Fibroblast of lung (primary cell): ENCODE measurements around the gene PCBP4. TPM values are rescaled to one million over a fixed set of nuclear protein-coding genes. Genes with fewer than 3 reads are reported as not detected.

ENCODE experiments used
- DNase-seq, 2 donors: peaks; one replicate each; pipeline versions ENCODE4 v3.0.0 to v3.0.0-alpha.2; 2010; ENCODE audit warnings: low read depth in 2 of 2
- H2AFZ ChIP-seq: 2 replicates; pipeline ENCODE4 v1.5.1; 2012; ENCODE audit warnings: low read length, control low read depth, inconsistent platforms
- H3K27ac ChIP-seq: 2 replicates; pipeline ENCODE4 v1.5.1; 2011; ENCODE audit warnings: low read length, control low read depth; ENCODE audit not compliant: insufficient read depth
- H3K27me3 ChIP-seq: 2 replicates; pipeline ENCODE4 v1.5.1; 2011; ENCODE audit warnings: mild to moderate bottlenecking, low read length; ENCODE audit not compliant: control insufficient read depth, insufficient read depth
- H3K36me3 ChIP-seq: 2 replicates; pipeline ENCODE4 v1.5.1; 2011; ENCODE audit warnings: low read length; ENCODE audit not compliant: control insufficient read depth, insufficient read depth
- H3K4me1 ChIP-seq: 2 replicates; pipeline ENCODE4 v1.5.1; 2011; ENCODE audit warnings: low read length; ENCODE audit not compliant: control insufficient read depth, insufficient read depth; ENCODE audit errors: extremely low read depth
- H3K4me2 ChIP-seq: 2 replicates; pipeline ENCODE4 v1.5.1; 2011; ENCODE audit warnings: low read length, control low read depth; ENCODE audit not compliant: insufficient read depth; ENCODE audit errors: extremely low read depth
- H3K4me3 ChIP-seq, 4 experiments: fragments of 200-600 bp in 1 of 4; sonication (generic) in 1 of 4; replicated peaks in 1 of 4; 2 replicates each; pipeline ENCODE4 v1.5.1; 2011 to 2016; ENCODE audit warnings: low read length in 4 of 4, low read depth in 3 of 4, mild to moderate bottlenecking in 3 of 4, control low read depth in 2 of 4, inconsistent platforms in 1 of 4, mixed read lengths in 1 of 4; ENCODE audit not compliant: insufficient read depth in 1 of 4; ENCODE audit errors: control extremely low read depth in 1 of 4
- H3K79me2 ChIP-seq: 2 replicates; pipeline ENCODE4 v1.5.1; 2012; ENCODE audit warnings: mild to moderate bottlenecking, low read length, inconsistent platforms; ENCODE audit not compliant: control insufficient read depth, insufficient read depth
- H3K9ac ChIP-seq: 2 replicates; pipeline ENCODE4 v1.5.1; 2011; ENCODE audit warnings: mild to moderate bottlenecking, low read length, control low read depth; ENCODE audit not compliant: insufficient read depth
- H3K9me3 ChIP-seq: 2 replicates; pipeline ENCODE4 v1.5.1; 2012; ENCODE audit warnings: low read depth, low read length; ENCODE audit not compliant: control insufficient read depth, insufficient read depth
- H4K20me1 ChIP-seq: 2 replicates; pipeline ENCODE4 v1.5.1; 2011; ENCODE audit warnings: low read length; ENCODE audit not compliant: control insufficient read depth, insufficient read depth; ENCODE audit errors: extremely low read depth
- EZH2 ChIP-seq: IDR thresholded peaks from 2 replicates; pipeline ENCODE4 v1.5.1; 2012; ENCODE audit warnings: low read length, control low read depth, mild to moderate bottlenecking; ENCODE audit errors: missing control alignments
- polyA plus RNA-seq, 2 donors: library from polyadenylated mRNA; depleted of rRNA in 1 of 2; stranded (reverse) in 1 of 2; unstranded in 1 of 2; fragments of >200 nt; gene quantifications; 2 replicates each; pipeline ENCODE4 v1.2.1, GENCODE V29; 2011 to 2012; ENCODE audit warnings: missing spikeins in 1 of 2
- total RNA-seq: library from RNA; depleted of rRNA; stranded (reverse); fragments of >200 nt; gene quantifications from 2 replicates; pipeline ENCODE4 v1.2.1, GENCODE V29; 2014
- TF ChIP-seq, protein P1 (sequence below), 2 donors: IDR thresholded peaks in 1 of 2; conservative IDR thresholded peaks in 1 of 2; 1 replicate in 1 of 2; 2 replicates in 1 of 2; pipeline ENCODE4 v1.5.1; 2011 to 2012; ENCODE audit warnings: low read length in 2 of 2, control low read depth in 1 of 2, inconsistent platforms in 1 of 2, low read depth in 1 of 2, mild to moderate bottlenecking in 1 of 2

The PCBP4 gene
- total and polyA plus RNA-seq, 2 donors (not counting 1 experiment from before 2014, with no cell fraction given) = 40.2 to 46.2 TPM

DNA sequence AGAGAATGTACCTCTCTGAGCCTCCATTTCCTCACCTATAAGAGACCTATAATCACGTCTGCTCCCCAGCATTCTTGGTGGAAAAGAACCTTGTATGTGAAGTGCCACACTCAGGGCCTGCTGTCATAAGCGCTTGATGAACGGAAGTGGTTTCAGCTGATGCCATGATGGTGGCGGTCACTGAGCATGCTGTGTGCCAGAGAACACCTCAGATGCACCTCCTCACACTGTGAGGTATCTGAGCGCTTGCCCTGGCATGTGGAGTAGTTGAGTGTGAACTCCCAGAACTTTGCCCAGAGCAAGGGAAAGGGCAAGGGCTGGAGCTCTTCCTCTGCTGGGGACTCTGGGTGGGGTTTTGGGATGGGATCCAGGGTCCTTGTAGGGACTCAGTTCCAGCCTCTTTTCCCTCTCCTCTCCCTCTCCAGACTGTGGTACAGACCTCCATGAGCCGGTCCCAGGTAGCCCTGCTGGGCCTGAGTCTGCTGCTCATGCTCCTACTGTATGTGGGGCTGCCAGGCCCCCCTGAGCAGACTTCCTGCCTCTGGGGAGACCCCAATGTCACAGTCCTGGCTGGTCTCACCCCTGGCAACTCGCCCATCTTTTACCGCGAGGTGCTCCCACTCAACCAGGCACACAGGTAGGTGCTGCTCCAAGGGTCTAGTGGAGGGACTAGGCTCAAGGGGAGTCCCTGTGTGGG, 10.3 kb upstream of the PCBP4 start:
- Histone ChIP-seq H2AFZ (no peak overlapping the region), H3K4me3 (no peak overlapping the region), H3K9me3 (no peaks in the 10 kb centered on the region), H3K9ac (no peak overlapping the region), H3K79me2 (peaks cover 6% of the 10 kb centered on the region), H3K27ac (no peak overlapping the region), H3K4me2 (no peak overlapping the region), H3K36me3 (peaks cover 1% of the 10 kb centered on the region), H3K27me3 (no peaks in the 10 kb centered on the region), H3K4me1 (peaks cover 13% of the 10 kb centered on the region), H4K20me1 (no peaks in the 10 kb centered on the region)
- TF ChIP-seq EZH2 = no peak
- TF ChIP-seq, protein P1, sequence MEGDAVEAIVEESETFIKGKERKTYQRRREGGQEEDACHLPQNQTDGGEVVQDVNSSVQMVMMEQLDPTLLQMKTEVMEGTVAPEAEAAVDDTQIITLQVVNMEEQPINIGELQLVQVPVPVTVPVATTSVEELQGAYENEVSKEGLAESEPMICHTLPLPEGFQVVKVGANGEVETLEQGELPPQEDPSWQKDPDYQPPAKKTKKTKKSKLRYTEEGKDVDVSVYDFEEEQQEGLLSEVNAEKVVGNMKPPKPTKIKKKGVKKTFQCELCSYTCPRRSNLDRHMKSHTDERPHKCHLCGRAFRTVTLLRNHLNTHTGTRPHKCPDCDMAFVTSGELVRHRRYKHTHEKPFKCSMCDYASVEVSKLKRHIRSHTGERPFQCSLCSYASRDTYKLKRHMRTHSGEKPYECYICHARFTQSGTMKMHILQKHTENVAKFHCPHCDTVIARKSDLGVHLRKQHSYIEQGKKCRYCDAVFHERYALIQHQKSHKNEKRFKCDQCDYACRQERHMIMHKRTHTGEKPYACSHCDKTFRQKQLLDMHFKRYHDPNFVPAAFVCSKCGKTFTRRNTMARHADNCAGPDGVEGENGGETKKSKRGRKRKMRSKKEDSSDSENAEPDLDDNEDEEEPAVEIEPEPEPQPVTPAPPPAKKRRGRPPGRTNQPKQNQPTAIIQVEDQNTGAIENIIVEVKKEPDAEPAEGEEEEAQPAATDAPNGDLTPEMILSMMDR (conservative IDR thresholded peaks at IDR 0.05 in 1 of 2, IDR thresholded peaks at IDR 0.05 in 1 of 2; ENCODE audit: low read depth in 1 of 2, low read length in 2 of 2) = no peak
- no peak for DNase-seq

DNA sequence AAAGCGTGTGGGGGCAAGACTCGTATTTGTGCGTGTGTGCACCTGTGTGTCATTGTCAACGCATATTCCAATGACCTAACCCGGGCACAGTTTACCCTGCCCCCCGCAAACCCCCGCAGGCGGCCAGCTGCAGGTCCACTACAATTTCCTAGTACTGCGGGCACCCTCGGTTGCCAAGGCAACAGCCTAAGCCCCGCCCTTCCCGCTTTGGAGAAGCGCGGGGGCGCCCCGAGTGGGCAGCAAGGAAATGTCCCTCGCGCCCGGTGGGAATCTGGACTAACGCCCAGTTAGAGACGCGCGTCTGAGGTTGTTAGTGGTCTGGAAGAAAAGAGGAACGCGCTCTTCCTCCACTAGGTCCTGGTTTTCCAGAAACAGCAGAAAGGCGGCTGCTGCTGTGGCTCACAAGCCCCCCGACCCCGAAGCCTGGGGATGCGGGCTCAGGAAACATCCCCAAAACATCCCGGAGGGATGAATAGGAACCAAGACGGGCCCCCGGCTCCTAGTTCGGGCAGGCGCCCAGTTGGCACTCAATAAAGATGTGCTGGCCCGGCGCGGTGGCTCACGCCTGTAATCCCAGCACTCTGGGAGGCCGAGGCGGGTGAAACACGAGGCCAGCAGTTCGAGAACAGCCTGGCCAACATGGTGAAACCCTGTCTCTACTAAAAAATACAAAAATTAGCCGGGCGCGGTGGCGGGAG, 8.7 kb upstream of the PCBP4 start:
- Histone ChIP-seq H3K9ac (no peak overlapping the region), H3K4me1 (peaks cover 13% of the 10 kb centered on the region), H3K27ac (no peak overlapping the region), H3K79me2 (peaks cover 2% of the 10 kb centered on the region), H2AFZ (no peak overlapping the region), H3K4me3 (peak overlapping the region; percentile 19 to 93 (median 42)), H3K9me3 (no peaks in the 10 kb centered on the region), H3K4me2 (peak overlapping the region; percentile 95), H3K27me3 (no peaks in the 10 kb centered on the region), H4K20me1 (no peaks in the 10 kb centered on the region), H3K36me3 (peaks cover 3% of the 10 kb centered on the region)
- no peak for TF ChIP-seq EZH2
- TF ChIP-seq, protein P1 (conservative IDR thresholded peaks at IDR 0.05 in 1 of 2, IDR thresholded peaks at IDR 0.05 in 1 of 2; ENCODE audit: low read depth in 1 of 2, low read length in 2 of 2) = peak; percentile 9 to 17
- peak; percentile 69 to 73 for DNase-seq

DNA sequence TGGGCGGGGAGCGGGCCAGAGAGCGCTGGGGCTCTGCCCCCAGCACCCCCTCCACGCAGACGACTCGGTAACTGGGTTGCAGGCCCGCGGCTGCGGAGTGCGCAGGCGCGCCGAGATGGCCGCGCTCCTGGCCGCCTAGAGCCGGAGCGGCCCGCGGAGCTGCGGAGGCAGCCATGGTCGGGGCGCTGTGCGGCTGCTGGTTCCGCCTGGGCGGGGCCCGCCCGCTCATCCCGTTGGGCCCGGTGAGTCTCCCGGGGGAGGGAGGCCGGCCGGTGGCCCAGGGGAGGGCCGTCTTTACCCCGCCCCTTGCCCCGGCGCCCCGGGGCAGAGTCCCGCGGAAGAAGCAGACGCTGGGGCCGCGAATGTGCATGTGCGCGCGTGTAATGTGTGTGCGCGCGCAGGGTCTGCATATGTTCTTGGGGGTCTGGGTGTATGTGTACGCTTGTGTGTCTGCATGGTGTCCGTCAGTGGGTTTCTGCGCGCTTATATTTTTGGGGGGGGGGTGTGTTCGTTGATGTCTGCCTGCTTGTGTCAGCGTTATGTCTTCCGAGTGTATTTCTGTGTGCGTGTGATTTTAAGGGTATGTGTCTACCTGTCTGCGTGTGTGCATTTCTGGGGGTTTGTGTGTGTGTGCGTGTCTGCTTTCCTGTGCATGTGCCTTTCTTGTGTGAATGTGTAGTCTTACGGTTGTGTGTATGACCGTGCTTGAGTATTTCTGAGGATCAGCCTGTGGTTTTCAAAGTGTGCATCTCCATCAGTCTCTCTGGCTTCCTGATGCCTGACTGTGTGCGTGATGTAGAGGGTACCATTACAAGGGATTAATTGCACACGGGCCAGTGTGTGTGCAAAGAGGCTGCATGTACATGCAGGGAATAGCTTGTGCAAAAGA, 8.0 kb upstream of the PCBP4 start, which contains the start of gene ABHD14A:
Gene ABHD14A, plus strand, starts transcription at position 102 of the 889 bp plus-strand sequence. Its CDS starts 72 bp downstream, at position 174.
- Histone ChIP-seq H4K20me1 (no peaks in the 10 kb centered on the region), H3K36me3 (peaks cover 2% of the 10 kb centered on the region), H3K9me3 (no peaks in the 10 kb centered on the region), H3K4me2 (peak within 1 kb of the TSS; percentile 95), H3K27me3 (no peaks in the 10 kb centered on the region), H3K4me3 (peak within 1 kb of the TSS; percentile 71 to 93 (median 84)), H3K4me1 (peaks cover 13% of the 10 kb centered on the region), H2AFZ (peak within 1 kb of the TSS; percentile 93), H3K79me2 (peaks cover 2% of the 10 kb centered on the region), H3K27ac (peak within 1 kb of the TSS; percentile 90), H3K9ac (peak within 1 kb of the TSS; percentile 86)
- no peak for TF ChIP-seq EZH2
- TF ChIP-seq, protein P1 (conservative IDR thresholded peaks at IDR 0.05 in 1 of 2, IDR thresholded peaks at IDR 0.05 in 1 of 2; ENCODE audit: low read depth in 1 of 2, low read length in 2 of 2) = no peak
- DNase-seq = peak; percentile 52 to 53
